Stimulated activated naive CD8-positive, alpha-beta T cell treated with anti-CD3 and anti-CD28 coated beads, Interleukin-15, amount 100 ng/mL, for 72 hours (primary cell): ENCODE measurements around the gene CT47A1.
"Not testable (repeated sequence)": the region's sequence is repeated elsewhere in the genome, so short reads cannot be mapped to it uniquely, and the experiment has no call there.

Experiments
- ATAC-seq: fragments of 150-1000 bp; cut with Tn5 transposase; 2 replicates; pipeline ENCODE4 v1.10.0; 2021; ENCODE audit warnings: mild to moderate bottlenecking, moderate library complexity
- DNase-seq, 2 donors: peaks; one replicate each; pipeline ENCODE4 v3.0.0; 2021 to 2022
- H3K27ac Mint-ChIP-seq, 2 donors: one replicate each; pipeline ENCODE4 v1.8.0; 2022; ENCODE audit warnings: mild to moderate bottlenecking in 2 of 2, mixed read lengths in 2 of 2, moderate library complexity in 2 of 2
- H3K27me3 Mint-ChIP-seq: one replicate; pipeline ENCODE4 v1.8.0; 2022; ENCODE audit warnings: mixed read lengths
- H3K4me1 Mint-ChIP-seq: one replicate; pipeline ENCODE4 v1.8.0; 2022; ENCODE audit warnings: mild to moderate bottlenecking, mixed read lengths
- H3K4me3 Mint-ChIP-seq, 2 donors: one replicate each; pipeline ENCODE4 v1.8.0; 2022; ENCODE audit warnings: mild to moderate bottlenecking in 2 of 2, mixed read lengths in 2 of 2, moderate library complexity in 1 of 2
- H3K9me3 Mint-ChIP-seq, 2 donors: one replicate each; pipeline ENCODE4 v1.8.0; 2022; ENCODE audit warnings: mixed read lengths in 2 of 2

The CT47A1 gene

DNA sequence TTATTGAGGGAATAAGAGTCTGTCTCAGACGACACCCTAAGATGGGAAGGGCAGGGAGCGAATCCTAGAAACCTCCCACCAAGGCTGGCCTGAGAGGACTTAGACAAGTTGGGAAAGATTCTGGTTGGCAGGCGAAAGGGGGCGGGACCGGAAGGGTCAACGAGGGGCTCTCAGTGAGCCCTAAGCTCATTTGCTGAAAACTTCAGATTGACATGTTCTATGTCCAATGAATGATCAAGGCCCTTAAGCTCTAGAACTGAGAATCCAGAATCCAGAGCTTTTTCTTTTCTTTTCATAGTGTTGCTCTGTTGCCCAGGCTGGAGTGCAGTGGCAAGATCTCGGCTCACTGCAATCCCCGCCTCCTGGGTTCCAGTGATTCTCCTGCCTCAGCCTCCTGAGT is at the start of gene CT47A1:
CT47A1 (minus strand) TSS at position 101 of the 400 bp plus-strand sequence. CDS start 231 bp downstream, outside the sequence.
- not testable (repeated sequence) for DNase-seq, H3K4me1 Mint-ChIP-seq, ATAC-seq, H3K9me3 Mint-ChIP-seq, H3K27me3 Mint-ChIP-seq, H3K4me3 Mint-ChIP-seq, H3K27ac Mint-ChIP-seq

DNA sequence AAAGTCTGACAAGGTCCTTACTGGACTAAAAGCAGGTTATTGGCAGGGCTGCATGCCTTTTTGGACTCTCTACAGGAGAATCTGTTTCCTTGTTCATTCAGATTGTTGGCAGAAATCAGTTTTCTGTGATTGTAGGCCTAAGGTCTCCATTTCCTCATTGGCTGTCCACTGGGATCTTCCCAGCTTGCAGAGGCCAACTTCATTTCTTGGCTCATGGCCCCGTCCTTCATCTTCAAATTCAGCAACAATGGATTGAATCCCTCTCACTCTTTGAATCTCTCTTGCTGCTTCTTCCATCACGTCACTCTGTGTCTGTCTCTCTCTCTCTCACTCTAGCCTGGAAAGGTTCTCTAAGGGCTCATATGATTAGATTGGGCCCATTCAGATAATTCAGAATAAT is 47.0 kb upstream of the CT47A1 start:
- DNase-seq (no peak), ATAC-seq (no peak)
- H3K4me3 Mint-ChIP-seq: no peak overlapping the region
- no peaks in the 10 kb centered on the region for H3K9me3 Mint-ChIP-seq
- H3K27me3 Mint-ChIP-seq: no peaks in the 10 kb centered on the region
- no peak overlapping the region for H3K27ac Mint-ChIP-seq
- no peaks in the 10 kb centered on the region for H3K4me1 Mint-ChIP-seq

DNA sequence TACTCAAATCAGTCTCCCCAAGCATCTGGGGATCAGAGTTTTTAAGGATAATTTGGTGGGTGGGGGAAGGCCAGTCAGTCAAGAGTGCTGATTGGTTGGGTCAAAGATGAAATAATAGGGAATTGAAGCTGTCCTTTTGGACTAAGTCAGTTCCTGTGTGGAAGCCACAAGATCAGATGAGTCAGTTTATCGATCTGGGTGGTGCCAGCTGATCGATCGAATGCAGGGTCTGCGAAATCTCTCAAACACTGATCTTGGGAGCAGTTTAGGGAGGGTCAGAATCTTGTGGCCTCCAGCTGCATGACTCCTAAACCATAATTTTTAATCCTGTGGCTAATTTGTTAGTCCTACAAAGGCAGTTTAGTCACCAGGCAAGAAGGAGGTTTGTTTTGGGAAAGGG is 44.5 kb upstream of the CT47A1 start:
- Mint-ChIP-seq H3K4me1 (no peaks in the 10 kb centered on the region), H3K4me3 (no peak overlapping the region), H3K9me3 (no peaks in the 10 kb centered on the region), H3K27me3 (no peaks in the 10 kb centered on the region), H3K27ac (no peak overlapping the region)
- no peak for DNase-seq
- no peak for ATAC-seq

DNA sequence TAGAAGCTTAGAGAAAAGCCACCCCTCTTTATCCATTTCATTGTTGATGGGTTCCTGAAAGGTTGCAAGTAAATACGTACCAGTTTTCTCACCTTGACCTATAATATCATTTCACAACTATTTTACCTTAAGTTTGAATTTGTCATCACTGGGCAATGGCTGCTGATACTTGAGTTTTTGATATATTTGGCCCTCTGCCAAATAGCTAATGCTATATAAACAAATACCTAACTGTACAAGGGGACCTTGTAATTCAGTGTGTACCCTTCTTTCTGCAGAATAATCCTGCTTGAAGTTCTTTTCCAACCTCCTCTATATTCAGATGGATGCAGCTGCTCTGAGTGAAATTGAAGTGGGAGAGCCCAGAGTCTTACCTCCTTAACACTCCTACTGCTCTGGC is 42.9 kb upstream of the CT47A1 start:
- ATAC-seq (no peak), DNase-seq (no peak)
- no peaks in the 10 kb centered on the region for H3K4me1 Mint-ChIP-seq
- no peaks in the 10 kb centered on the region for H3K9me3 Mint-ChIP-seq
- H3K27ac Mint-ChIP-seq: no peak overlapping the region
- H3K4me3 Mint-ChIP-seq: no peak overlapping the region
- no peaks in the 10 kb centered on the region for H3K27me3 Mint-ChIP-seq

DNA sequence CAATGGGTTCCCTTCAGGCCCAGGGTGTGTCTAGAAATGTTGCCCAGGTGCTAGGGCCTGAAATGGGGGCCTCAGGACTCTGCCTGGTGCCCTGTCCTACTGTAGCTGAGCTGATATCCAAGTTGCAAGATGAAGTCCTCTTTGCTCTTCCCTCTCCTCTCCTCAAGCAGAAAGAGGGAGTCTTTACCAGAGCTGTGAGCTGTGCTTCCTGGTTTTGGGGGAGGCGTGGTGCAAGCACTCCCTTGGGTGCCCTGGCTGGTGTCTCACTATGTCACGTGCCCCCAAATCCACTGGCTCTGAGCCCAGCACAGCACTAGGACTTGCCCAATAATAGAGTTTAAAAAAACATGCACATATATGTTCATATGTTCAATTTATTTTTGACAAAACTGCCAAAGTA is 29.3 kb upstream of the CT47A1 start:
- ATAC-seq (no peak), DNase-seq (no peak)
- Mint-ChIP-seq H3K9me3 (no peaks in the 10 kb centered on the region), H3K4me1 (no peaks in the 10 kb centered on the region), H3K27me3 (no peaks in the 10 kb centered on the region), H3K27ac (no peak overlapping the region), H3K4me3 (no peak overlapping the region)

DNA sequence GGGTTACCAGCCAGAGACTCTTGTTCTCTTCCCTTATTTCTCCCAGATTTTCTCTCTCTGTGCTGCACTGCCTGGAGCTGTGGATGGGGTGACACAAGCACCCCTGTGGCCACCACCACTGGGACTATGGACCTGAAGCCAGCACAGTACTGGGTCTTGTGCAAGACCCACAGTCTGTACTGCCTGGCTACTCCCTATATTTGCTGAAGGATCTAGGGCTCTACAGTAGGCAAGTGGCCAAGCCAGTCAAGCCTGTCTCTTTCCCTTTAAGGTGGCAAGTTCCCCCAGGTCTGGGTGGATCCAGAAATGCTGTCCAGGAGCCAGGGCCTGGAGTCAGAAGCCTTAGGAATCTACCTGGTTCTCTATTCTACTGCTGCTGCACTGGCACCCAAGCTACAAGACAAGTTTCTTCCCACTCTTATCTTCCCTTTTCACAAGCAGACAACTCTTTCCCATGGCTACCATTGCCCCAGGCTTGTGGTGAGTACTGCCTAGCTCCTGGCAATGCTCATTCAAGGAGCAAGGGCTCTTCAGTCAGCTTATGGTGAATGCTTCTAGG is 28.4 kb upstream of the CT47A1 start:
- no peaks in the 10 kb centered on the region for H3K27me3 Mint-ChIP-seq
- no peak overlapping the region for H3K27ac Mint-ChIP-seq
- H3K4me1 Mint-ChIP-seq: no peaks in the 10 kb centered on the region
- no peak for DNase-seq
- H3K9me3 Mint-ChIP-seq: no peaks in the 10 kb centered on the region
- H3K4me3 Mint-ChIP-seq: no peak overlapping the region
- ATAC-seq: no peak

DNA sequence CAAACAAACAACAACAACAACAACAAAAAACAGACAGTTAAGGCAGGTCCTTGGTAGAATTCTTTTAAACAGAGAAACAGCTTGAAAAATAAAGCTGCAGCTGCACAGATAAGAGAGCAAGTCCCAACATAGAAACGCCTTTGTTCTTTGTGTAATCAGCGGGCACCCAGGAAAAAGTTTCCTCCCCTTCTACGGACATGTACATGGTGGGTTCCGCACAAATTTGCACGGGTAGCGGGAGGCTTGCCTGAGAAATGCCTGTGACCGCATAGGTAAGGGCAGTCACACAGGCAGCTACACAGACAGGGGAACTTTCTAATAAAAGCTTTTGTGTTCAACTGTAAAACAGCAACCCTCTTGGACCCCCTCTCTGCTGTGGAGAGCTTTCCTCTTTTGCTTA is 25.7 kb upstream of the CT47A1 start:
- Mint-ChIP-seq H3K4me1 (no peaks in the 10 kb centered on the region), H3K4me3 (no peak overlapping the region), H3K27me3 (no peaks in the 10 kb centered on the region), H3K27ac (no peak overlapping the region), H3K9me3 (peaks cover 0 to under 1% of the 10 kb centered on the region in 2 donors)
- ATAC-seq: no peak
- no peak for DNase-seq

DNA sequence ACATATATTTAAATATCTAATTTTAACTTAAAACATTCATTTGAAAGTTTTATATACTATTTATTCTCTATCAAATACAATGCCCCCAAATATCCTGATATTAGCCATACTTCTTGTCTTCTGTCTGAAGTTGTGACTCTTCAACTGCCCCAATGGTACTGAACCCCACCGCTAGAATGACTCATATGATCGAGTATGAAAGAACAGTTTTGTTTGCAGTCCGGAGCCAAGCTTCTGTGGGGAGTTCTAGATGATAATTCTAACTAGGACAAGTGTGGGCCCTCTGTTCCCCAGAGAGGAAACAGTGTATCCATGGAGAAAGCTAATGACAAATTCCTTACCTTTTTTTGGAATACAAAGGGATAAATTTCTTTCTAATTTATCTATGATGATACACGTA is 24.7 kb upstream of the CT47A1 start:
- Mint-ChIP-seq H3K4me1 (no peaks in the 10 kb centered on the region), H3K9me3 (peaks cover 0 to 5% of the 10 kb centered on the region in 2 donors), H3K27ac (no peak overlapping the region), H3K27me3 (no peaks in the 10 kb centered on the region), H3K4me3 (no peak overlapping the region)
- no peak for DNase-seq
- no peak for ATAC-seq

DNA sequence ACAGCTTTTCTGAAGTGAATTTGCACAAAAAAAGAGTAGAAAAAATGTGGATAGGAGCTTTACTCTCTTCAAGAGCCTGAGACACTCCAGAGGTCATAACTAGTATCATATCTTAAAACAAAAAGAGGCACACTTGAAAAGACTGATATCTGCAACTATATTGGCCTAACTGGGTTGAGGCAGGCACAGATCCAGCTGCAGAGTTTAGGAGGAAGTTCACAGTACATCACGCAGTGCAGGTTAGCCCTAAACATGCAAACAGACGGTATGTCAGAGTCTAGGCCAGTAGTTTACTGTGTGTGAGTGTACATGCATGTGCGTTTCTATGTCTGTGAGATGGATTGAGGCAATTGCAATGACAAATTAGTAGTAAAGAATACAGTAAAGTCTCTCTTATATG is 24.2 kb upstream of the CT47A1 start:
- H3K27ac Mint-ChIP-seq: no peak overlapping the region
- no peaks in the 10 kb centered on the region for H3K27me3 Mint-ChIP-seq
- DNase-seq (no peak), ATAC-seq (no peak)
- no peak overlapping the region for H3K4me3 Mint-ChIP-seq
- no peaks in the 10 kb centered on the region for H3K4me1 Mint-ChIP-seq
- H3K9me3 Mint-ChIP-seq: peaks cover 0 to 5% of the 10 kb centered on the region in 2 donors

DNA sequence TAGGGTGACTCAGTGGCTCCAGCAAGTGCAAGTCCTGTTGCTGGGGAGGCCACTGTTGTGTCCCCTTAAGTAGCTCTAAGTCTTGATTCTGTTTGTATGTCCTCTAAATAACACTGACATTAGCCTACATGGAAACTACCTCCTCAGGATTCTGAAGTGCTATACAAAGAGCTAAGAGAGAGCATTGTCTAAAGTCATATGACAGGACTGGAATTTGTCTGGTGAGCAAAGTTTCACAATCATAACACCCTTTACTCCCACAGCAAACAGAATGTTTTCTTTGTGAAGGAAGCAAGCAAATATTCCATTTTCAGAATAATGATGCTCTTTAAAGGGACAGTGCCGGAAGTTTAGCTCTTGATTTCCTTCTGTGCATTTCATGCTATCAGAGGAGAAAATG is 23.4 kb upstream of the CT47A1 start:
- H3K9me3 Mint-ChIP-seq: peaks cover 0 to 5% of the 10 kb centered on the region in 2 donors
- H3K4me1 Mint-ChIP-seq: no peaks in the 10 kb centered on the region
- H3K27ac Mint-ChIP-seq: no peak overlapping the region
- DNase-seq: no peak
- no peak overlapping the region for H3K4me3 Mint-ChIP-seq
- no peak for ATAC-seq
- H3K27me3 Mint-ChIP-seq: no peaks in the 10 kb centered on the region

DNA sequence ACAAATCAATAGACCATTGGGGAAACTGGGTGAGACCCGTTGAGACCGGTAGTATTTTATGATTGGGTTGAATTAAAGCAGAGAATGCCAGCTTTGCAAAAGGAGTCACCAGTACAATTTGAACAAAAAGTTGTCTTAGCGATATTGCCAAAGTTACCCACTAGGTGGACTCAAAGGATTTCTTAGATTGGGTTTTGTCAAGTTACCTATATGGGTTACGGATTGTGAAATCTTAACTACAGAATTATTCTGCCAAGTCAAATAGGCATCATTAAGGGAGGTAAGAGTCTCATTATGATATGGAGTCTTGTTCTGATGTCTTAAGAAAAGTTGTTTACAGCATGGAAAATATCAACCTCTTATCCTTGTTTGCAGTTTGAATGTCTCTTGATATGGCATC is 15.0 kb upstream of the CT47A1 start:
- no peak overlapping the region for H3K4me3 Mint-ChIP-seq

DNA sequence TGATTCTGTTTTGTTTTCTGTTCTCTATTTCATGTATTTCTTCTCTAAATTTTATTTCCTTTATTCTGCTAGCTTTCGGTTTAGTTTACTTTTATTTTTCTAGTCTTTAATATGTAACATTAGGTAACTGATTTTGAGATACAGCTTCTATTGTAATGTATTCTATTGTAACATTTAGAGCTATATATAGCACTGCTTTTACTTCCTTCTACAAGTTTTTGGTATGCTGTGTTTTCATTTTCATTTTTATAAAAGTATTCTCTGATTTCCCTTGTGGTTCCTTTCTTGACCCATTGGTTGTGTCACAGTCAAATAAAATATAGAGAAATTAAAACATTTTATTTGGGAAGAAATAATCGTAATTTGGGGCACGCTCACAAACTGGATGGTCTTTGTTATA is 13.9 kb upstream of the CT47A1 start:
- Mint-ChIP-seq H3K27ac (no peak overlapping the region), H3K4me3 (no peak overlapping the region), H3K27me3 (no peaks in the 10 kb centered on the region), H3K4me1 (no peaks in the 10 kb centered on the region), H3K9me3 (no peaks in the 10 kb centered on the region)
- DNase-seq (no peak), ATAC-seq (no peak)

More for the DNA sequence above, 15.0 kb upstream of the CT47A1 start:
- ATAC-seq (no peak), DNase-seq (no peak)
- Mint-ChIP-seq H3K9me3 (no peaks in the 10 kb centered on the region), H3K27ac (no peak overlapping the region), H3K27me3 (no peaks in the 10 kb centered on the region), H3K4me1 (no peaks in the 10 kb centered on the region)

DNA sequence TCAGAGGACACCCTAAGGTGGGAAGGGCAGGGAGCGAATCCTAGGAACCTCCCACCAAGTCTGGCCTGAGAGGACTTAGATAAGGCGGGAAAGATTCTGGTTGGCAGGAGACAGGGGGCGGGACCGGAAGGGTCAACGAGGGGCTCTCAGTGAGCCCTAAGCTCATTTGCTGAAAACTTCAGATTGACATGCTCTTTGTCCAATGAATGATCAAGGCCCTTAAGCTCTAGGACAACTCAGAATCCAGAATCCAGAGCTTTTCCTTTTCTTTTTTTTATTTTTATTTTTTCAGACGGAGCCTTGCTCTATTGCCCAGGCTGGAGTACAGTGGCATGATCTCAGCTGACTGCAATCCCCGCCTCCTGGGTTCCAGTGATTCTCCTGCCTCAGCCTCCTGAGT is 29.1 kb downstream of the CT47A1 start, which contains the start of gene CT47A7:
CT47A7 (minus strand) TSS at position 101 of the 400 bp plus-strand sequence. CDS start 255 bp downstream, outside the sequence.
- not testable (repeated sequence) for H3K27me3 Mint-ChIP-seq, H3K4me1 Mint-ChIP-seq, H3K4me3 Mint-ChIP-seq, H3K9me3 Mint-ChIP-seq, ATAC-seq, H3K27ac Mint-ChIP-seq, DNase-seq
